ENCODE measurements around the gene NCOA7.

NCOA7 gene

DNA sequence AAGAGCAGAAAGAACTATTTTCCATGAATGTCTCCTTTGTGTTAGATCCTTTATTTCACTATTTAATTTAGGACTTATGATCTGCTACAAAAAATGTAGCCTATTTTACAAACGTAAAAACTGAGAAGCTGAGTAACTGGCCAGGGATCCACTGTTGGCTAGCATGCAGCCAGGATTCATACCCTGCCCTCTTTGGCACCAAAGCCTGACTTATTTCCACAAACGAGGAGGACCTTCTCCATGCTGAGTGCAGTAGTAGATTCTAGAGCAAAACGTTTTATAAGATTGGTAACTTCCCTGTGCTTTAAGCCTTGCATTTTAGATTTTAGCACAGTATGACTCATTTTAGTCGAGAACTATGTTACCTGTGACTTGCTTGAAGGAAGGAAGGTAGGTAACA is 74.3 kb downstream of the NCOA7 start:
- Histone ChIP-seq H2AFZ (ENCODE audit: low read length) (no peak overlapping the region), H3K36me3 (ENCODE audit: insufficient read depth, low read length) (peaks cover 7% of the 10 kb centered on the region), H3K4me2 (ENCODE audit: low read length) (no peak overlapping the region), H3K4me3 (ENCODE audit: low read depth, low read length, poor library complexity, severe bottlenecking) (no peak overlapping the region), H3K9me3 (ENCODE audit: low read length) (no peaks in the 10 kb centered on the region), H3K4me1 (ENCODE audit: insufficient read depth, low read length, severe bottlenecking) (no peaks in the 10 kb centered on the region), H4K20me1 (ENCODE audit: insufficient read depth, low read length) (no peaks in the 10 kb centered on the region), H3F3A (ENCODE audit: insufficient read depth, low read length) (no peaks in the 10 kb centered on the region), H3K9ac (ENCODE audit: low read length) (no peak overlapping the region), H3K27me3 (ENCODE audit: insufficient read depth, low read length) (no peaks in the 10 kb centered on the region), H3K27ac (ENCODE audit: low read depth, low read length, poor library complexity, severe bottlenecking) (no peak overlapping the region), H3K79me2 (ENCODE audit: insufficient read depth, low read length) (0 out of 2 replicates have a peak, but pooled peaks cover 5% of the 10 kb centered on the region), H3K9me2 (ENCODE audit: low read depth, low read length) (no peaks in the 10 kb centered on the region)
- TF ChIP-seq, protein P1, sequence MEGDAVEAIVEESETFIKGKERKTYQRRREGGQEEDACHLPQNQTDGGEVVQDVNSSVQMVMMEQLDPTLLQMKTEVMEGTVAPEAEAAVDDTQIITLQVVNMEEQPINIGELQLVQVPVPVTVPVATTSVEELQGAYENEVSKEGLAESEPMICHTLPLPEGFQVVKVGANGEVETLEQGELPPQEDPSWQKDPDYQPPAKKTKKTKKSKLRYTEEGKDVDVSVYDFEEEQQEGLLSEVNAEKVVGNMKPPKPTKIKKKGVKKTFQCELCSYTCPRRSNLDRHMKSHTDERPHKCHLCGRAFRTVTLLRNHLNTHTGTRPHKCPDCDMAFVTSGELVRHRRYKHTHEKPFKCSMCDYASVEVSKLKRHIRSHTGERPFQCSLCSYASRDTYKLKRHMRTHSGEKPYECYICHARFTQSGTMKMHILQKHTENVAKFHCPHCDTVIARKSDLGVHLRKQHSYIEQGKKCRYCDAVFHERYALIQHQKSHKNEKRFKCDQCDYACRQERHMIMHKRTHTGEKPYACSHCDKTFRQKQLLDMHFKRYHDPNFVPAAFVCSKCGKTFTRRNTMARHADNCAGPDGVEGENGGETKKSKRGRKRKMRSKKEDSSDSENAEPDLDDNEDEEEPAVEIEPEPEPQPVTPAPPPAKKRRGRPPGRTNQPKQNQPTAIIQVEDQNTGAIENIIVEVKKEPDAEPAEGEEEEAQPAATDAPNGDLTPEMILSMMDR (IDR thresholded peaks at IDR 0.05; ENCODE audit: low read length), result no peak
- TF ChIP-seq EZH2 (IDR thresholded peaks at IDR 0.05; ENCODE audit: borderline replicate concordance, low read length), result no peak

DNA sequence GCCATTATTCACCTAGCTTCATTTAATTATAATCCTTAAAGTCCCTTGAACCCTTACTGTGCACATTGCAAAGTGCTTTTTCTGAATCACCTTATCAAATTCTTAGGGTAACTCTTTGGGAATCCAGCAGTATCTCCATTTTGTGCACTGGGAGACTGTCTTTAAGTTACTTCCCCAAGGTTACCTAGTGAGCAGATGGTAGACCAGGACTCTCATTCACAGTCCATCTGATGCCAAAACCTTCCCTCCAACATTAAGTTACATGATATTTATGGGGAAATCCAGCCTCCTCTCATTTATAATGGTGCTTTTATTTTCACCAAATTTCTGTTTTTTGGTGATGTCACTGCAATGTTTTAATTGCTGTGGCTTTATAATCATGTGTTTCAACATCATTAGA is 75.7 kb downstream of the NCOA7 start:
- TF ChIP-seq, protein P1 (IDR thresholded peaks at IDR 0.05; ENCODE audit: low read length), result no peak
- no peak for TF ChIP-seq EZH2 (IDR thresholded peaks at IDR 0.05; ENCODE audit: borderline replicate concordance, low read length)
- Histone ChIP-seq H3K4me2 (ENCODE audit: low read length) (no peak overlapping the region), H4K20me1 (ENCODE audit: insufficient read depth, low read length) (no peaks in the 10 kb centered on the region), H3K27me3 (ENCODE audit: insufficient read depth, low read length) (no peaks in the 10 kb centered on the region), H3F3A (ENCODE audit: insufficient read depth, low read length) (no peaks in the 10 kb centered on the region), H3K36me3 (ENCODE audit: insufficient read depth, low read length) (peaks cover 4% of the 10 kb centered on the region), H3K4me1 (ENCODE audit: insufficient read depth, low read length, severe bottlenecking) (peaks cover 4% of the 10 kb centered on the region), H3K27ac (ENCODE audit: low read depth, low read length, poor library complexity, severe bottlenecking) (no peak overlapping the region), H2AFZ (ENCODE audit: low read length) (no peak overlapping the region), H3K9ac (ENCODE audit: low read length) (no peak overlapping the region), H3K79me2 (ENCODE audit: insufficient read depth, low read length) (0 out of 2 replicates have a peak, but pooled peaks cover 5% of the 10 kb centered on the region), H3K9me2 (ENCODE audit: low read depth, low read length) (no peaks in the 10 kb centered on the region), H3K9me3 (ENCODE audit: low read length) (no peaks in the 10 kb centered on the region), H3K4me3 (ENCODE audit: low read depth, low read length, poor library complexity, severe bottlenecking) (no peak overlapping the region)

DNA sequence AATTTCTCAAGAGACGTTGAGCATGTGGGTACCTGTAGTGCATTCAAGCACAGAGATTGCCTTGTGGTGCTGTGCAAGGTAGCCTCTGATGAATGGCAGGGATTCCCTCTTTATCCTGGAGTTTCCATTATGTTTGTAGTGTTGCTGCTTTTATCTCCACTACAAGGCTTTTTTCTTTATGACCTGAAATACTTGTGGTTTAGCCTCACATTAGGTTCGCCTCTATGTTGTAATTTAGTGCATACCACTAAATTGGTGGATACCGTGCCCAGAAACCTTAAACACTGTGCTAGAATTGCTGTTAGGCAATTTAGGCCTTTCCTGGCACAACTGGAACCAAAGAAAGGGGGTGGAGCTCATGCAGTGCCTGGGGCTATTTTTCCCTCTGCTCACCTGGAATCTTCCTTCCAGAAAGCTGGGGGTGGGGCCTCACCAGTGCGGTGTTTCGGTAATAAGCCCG is 76.8 kb downstream of the NCOA7 start:
- H3K4me3 ChIP-seq (ENCODE audit: low read depth, low read length, poor library complexity, severe bottlenecking), result no peak overlapping the region
- TF ChIP-seq, protein P1 (IDR thresholded peaks at IDR 0.05; ENCODE audit: low read length), result no peak
- no peak for TF ChIP-seq EZH2 (IDR thresholded peaks at IDR 0.05; ENCODE audit: borderline replicate concordance, low read length)
- peaks cover 4% of the 10 kb centered on the region for H3K36me3 ChIP-seq (ENCODE audit: insufficient read depth, low read length)
- 0 out of 2 replicates have a peak, but pooled peaks cover 5% of the 10 kb centered on the region for H3K79me2 ChIP-seq (ENCODE audit: insufficient read depth, low read length)
- H3K9me2 ChIP-seq (ENCODE audit: low read depth, low read length), result no peaks in the 10 kb centered on the region
- no peaks in the 10 kb centered on the region for H3K27me3 ChIP-seq (ENCODE audit: insufficient read depth, low read length)
- H3K4me2 ChIP-seq (ENCODE audit: low read length), result no peak overlapping the region
- no peaks in the 10 kb centered on the region for H3F3A ChIP-seq (ENCODE audit: insufficient read depth, low read length)
- H3K4me1 ChIP-seq (ENCODE audit: insufficient read depth, low read length, severe bottlenecking), result peaks cover 7% of the 10 kb centered on the region
- H3K27ac ChIP-seq (ENCODE audit: low read depth, low read length, poor library complexity, severe bottlenecking), result no peak overlapping the region
- no peaks in the 10 kb centered on the region for H4K20me1 ChIP-seq (ENCODE audit: insufficient read depth, low read length)
- H3K9me3 ChIP-seq (ENCODE audit: low read length), result no peaks in the 10 kb centered on the region
- H2AFZ ChIP-seq (ENCODE audit: low read length), result no peak overlapping the region
- no peak overlapping the region for H3K9ac ChIP-seq (ENCODE audit: low read length)
